KOPT-K1 (cell line): ENCODE measurements around the gene ZNF319.

ENCODE experiments used
- H3K27ac ChIP-seq: fragments of 200-600 bp; sonication (generic); 2 replicates; pipeline ENCODE4 v1.5.1; 2016; ENCODE audit warnings: antibody characterized with exemption, mild to moderate bottlenecking, low read depth, low read length; ENCODE audit not compliant: poor library complexity, severe bottlenecking
- H3K36me3 ChIP-seq: fragments of 200-600 bp; sonication (generic); 2 replicates; pipeline ENCODE4 v1.5.1; 2017; ENCODE audit warnings: antibody characterized with exemption, mild to moderate bottlenecking, low read length, moderate library complexity; ENCODE audit not compliant: insufficient read depth
- H3K9me3 ChIP-seq: fragments of 200-600 bp; sonication (generic); 2 replicates; pipeline ENCODE4 v1.5.1; 2017; ENCODE audit warnings: antibody characterized with exemption, low read length, mild to moderate bottlenecking; ENCODE audit not compliant: insufficient read depth, poor library complexity, severe bottlenecking

The ZNF319 gene

GRCh38 chr16:57966986-57967385 lies 33.5 kb downstream of the ZNF319 start:
- Histone ChIP-seq H3K36me3 (no peaks in the 10 kb centered on the region), H3K9me3 (no peaks in the 10 kb centered on the region), H3K27ac (no peak overlapping the region)

GRCh38 chr16:57966204-57966771 lies 34.2 kb downstream of the ZNF319 start:
- no peaks in the 10 kb centered on the region for H3K36me3 ChIP-seq
- H3K9me3 ChIP-seq: no peaks in the 10 kb centered on the region
- no peak overlapping the region for H3K27ac ChIP-seq

GRCh38 chr16:57964157-57964700 lies 36.2 kb downstream of the ZNF319 start:
- no peaks in the 10 kb centered on the region for H3K36me3 ChIP-seq
- H3K9me3 ChIP-seq: no peaks in the 10 kb centered on the region
- no peak overlapping the region for H3K27ac ChIP-seq

GRCh38 chr16:57962756-57963155 lies 37.7 kb downstream of the ZNF319 start:
- no peaks in the 10 kb centered on the region for H3K9me3 ChIP-seq
- H3K36me3 ChIP-seq: no peaks in the 10 kb centered on the region
- H3K27ac ChIP-seq: no peak overlapping the region

GRCh38 chr16:57962046-57962445 lies 38.4 kb downstream of the ZNF319 start:
- Histone ChIP-seq H3K36me3 (no peaks in the 10 kb centered on the region), H3K27ac (no peak overlapping the region), H3K9me3 (no peaks in the 10 kb centered on the region)

GRCh38 chr16:57961538-57961937 lies 38.9 kb downstream of the ZNF319 start:
- Histone ChIP-seq H3K36me3 (no peaks in the 10 kb centered on the region), H3K27ac (no peak overlapping the region), H3K9me3 (no peaks in the 10 kb centered on the region)

GRCh38 chr16:57960826-57961472 lies 39.5 kb downstream of the ZNF319 start:
- Histone ChIP-seq H3K27ac (no peak overlapping the region), H3K9me3 (no peaks in the 10 kb centered on the region)

GRCh38 chr16:57960310-57960709 lies 40.2 kb downstream of the ZNF319 start:
- no peak overlapping the region for H3K27ac ChIP-seq

More at GRCh38 chr16:57960826-57961472, 39.5 kb downstream of the ZNF319 start:
- no peaks in the 10 kb centered on the region for H3K36me3 ChIP-seq

GRCh38 chr16:57959804-57960203 lies 40.7 kb downstream of the ZNF319 start:
- no peak overlapping the region for H3K27ac ChIP-seq
- no peaks in the 10 kb centered on the region for H3K36me3 ChIP-seq
- H3K9me3 ChIP-seq: no peaks in the 10 kb centered on the region

More at GRCh38 chr16:57960310-57960709, 40.2 kb downstream of the ZNF319 start:
- no peaks in the 10 kb centered on the region for H3K36me3 ChIP-seq
- no peaks in the 10 kb centered on the region for H3K9me3 ChIP-seq

- H3K27ac ChIP-seq: no peak overlapping the region
- no peaks in the 10 kb centered on the region for H3K36me3 ChIP-seq
- no peaks in the 10 kb centered on the region for H3K9me3 ChIP-seq
These were observed 41.4 kb downstream of the ZNF319 start for GRCh38 chr16:57959121-57959520.

GRCh38 chr16:57958544-57958943 lies 41.9 kb downstream of the ZNF319 start:
- Histone ChIP-seq H3K9me3 (no peaks in the 10 kb centered on the region), H3K36me3 (no peaks in the 10 kb centered on the region), H3K27ac (no peak overlapping the region)

- H3K27ac ChIP-seq: no peak overlapping the region
- no peaks in the 10 kb centered on the region for H3K9me3 ChIP-seq
- H3K36me3 ChIP-seq: no peaks in the 10 kb centered on the region
These were observed 42.6 kb downstream of the ZNF319 start for GRCh38 chr16:57957673-57958392.

GRCh38 chr16:57956924-57957672 lies 43.4 kb downstream of the ZNF319 start:
- Histone ChIP-seq H3K36me3 (no peaks in the 10 kb centered on the region), H3K27ac (no peak overlapping the region), H3K9me3 (no peaks in the 10 kb centered on the region)

GRCh38 chr16:57956270-57956808 lies 44.1 kb downstream of the ZNF319 start:
- H3K36me3 ChIP-seq: no peaks in the 10 kb centered on the region
- H3K9me3 ChIP-seq: no peaks in the 10 kb centered on the region
- no peak overlapping the region for H3K27ac ChIP-seq
